Measurements from ENCODE around the gene DPYSL3.

- TF ChIP-seq SUZ12 (IDR thresholded peaks at IDR 0.05; ENCODE audit: extremely low read depth, insufficient read depth, insufficient read length) (no peak), YY1 (IDR thresholded peaks at IDR 0.05; ENCODE audit: insufficient read depth, insufficient read length) (no peak), ZNF274 (IDR thresholded peaks at IDR 0.05; ENCODE audit: low read depth, low read length) (no peak)
Measured at GRCh38 chr5:147432323-147432722, 77.5 kb downstream of the DPYSL3 start.
